NCI-H82 treated with DMSO at 0.1 percent for 48 hours (cell line): ENCODE data around the gene KIF1B.
"Not testable (repeated sequence)": the region's sequence is repeated elsewhere in the genome, so short reads cannot be mapped to it uniquely, and the experiment has no call there.

Experiments used
- DNase-seq: peaks from one replicate; lab custom pipeline; 2025; ENCODE audit not compliant: unreplicated experiment; lab: John Stamatoyannopoulos, UW

Gene KIF1B

GRCh38 chr1:10193288-10193687, 17.1 kb upstream of the KIF1B start:
- peak; percentile 94 for DNase-seq

GRCh38 chr1:10195570-10195969, 14.8 kb upstream of the KIF1B start:
- DNase-seq: no peak

- DNase-seq: no peak
These were observed 13.4 kb upstream of the KIF1B start for GRCh38 chr1:10196976-10197375.

GRCh38 chr1:10200620-10201019, 9.8 kb upstream of the KIF1B start:
- DNase-seq: no peak

GRCh38 chr1:10204003-10204642, 6.2 kb upstream of the KIF1B start:
- DNase-seq: no peak

- DNase-seq: not testable (repeated sequence)
These were observed 5.2 kb upstream of the KIF1B start for GRCh38 chr1:10205206-10205605.

- DNase-seq: no peak
These were observed 2.6 kb upstream of the KIF1B start for GRCh38 chr1:10207810-10208209.

- DNase-seq: no peak
These were observed 1.8 kb upstream of the KIF1B start for GRCh38 chr1:10208537-10208936.

GRCh38 chr1:10209590-10209904, 823 bp upstream of the KIF1B start:
- no peak for DNase-seq

GRCh38 chr1:10210841-10211804, 753 bp downstream of the KIF1B start:
- peak; percentile 73 for DNase-seq

GRCh38 chr1:10211805-10212410, 1.5 kb downstream of the KIF1B start:
- DNase-seq: peak; percentile 34

GRCh38 chr1:10212476-10212875, 2.1 kb downstream of the KIF1B start:
- no peak for DNase-seq

- no peak for DNase-seq
These were observed 2.9 kb downstream of the KIF1B start for GRCh38 chr1:10213186-10213705.

GRCh38 chr1:10216090-10216749, 5.8 kb downstream of the KIF1B start:
- DNase-seq: peak; percentile 17

GRCh38 chr1:10217748-10218441, 7.5 kb downstream of the KIF1B start:
- DNase-seq: no peak

GRCh38 chr1:10220200-10220599, 9.8 kb downstream of the KIF1B start:
- no peak for DNase-seq

- not testable (repeated sequence) for DNase-seq
These were observed 10.3 kb downstream of the KIF1B start for GRCh38 chr1:10220657-10221056.

GRCh38 chr1:10225573-10225972, 15.2 kb downstream of the KIF1B start:
- no peak for DNase-seq

- no peak for DNase-seq
These were observed 18.2 kb downstream of the KIF1B start for GRCh38 chr1:10228528-10228927.

GRCh38 chr1:10229903-10230302, 19.5 kb downstream of the KIF1B start:
- DNase-seq: no peak

GRCh38 chr1:10232163-10232562, 21.8 kb downstream of the KIF1B start:
- no peak for DNase-seq
